CD4-positive, alpha-beta T cell treated with Interleukin-21 for 1 hour (primary cell): ENCODE measurements around the gene GAR1.
"Not testable (repeated sequence)": the region's sequence is repeated elsewhere in the genome, so short reads cannot be mapped to it uniquely, and the experiment has no call there.

Experiments
- DNase-seq: peaks from one replicate; pipeline ENCODE4 v3.0.0-alpha.2; 2020

Gene GAR1

DNA sequence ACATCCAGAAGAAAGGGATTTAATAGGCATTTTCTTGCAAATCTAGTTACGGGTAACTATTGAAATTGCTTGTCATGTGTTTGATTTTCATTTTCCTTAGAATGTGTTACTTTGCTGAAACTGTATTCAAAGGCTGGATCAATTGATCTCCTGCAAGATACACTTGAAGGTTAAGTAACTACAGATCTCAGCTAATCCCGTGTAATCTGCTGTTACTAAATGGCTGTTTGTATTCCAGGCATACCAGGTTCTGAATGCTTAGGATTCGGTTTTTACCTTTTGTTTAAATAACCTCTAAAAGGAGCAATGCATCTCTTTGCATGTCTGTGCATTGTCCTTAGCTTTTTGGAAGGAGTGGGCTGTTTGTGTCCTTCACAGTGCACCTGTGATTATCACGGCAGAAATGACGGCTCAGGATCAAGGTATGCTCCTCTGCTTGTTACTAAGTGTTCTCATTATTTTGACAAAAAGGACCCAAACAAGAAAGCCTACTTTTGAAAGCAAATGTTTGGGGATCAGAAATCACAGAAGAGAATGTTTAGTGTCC is 32.4 kb downstream of the GAR1 start, which contains the start of gene LRIT3:
LRIT3 (plus strand) TSS at position 212 of the 547 bp plus-strand sequence; CDS start at position 307, 95 bp downstream.
- no peak for DNase-seq

DNA sequence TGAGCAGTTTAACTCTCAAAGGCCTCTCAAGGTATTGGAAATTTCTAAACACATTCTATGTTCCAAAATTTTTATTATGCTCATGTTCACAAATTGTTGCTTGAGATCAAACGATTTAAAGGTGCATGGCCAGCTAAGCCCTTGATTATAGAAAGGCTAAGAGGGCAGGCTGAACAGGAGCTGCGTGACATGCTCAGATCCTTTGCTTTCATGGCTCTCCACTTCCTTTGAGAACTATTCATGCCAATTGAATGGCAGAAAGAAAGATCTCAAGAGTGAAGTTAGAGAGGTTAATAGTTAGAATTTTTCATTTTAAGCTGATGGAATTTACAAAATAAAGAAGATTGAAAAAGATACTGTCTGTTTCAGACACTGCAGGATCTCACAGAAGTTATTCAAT is 32.9 kb downstream of the GAR1 start:
- DNase-seq = no peak

DNA sequence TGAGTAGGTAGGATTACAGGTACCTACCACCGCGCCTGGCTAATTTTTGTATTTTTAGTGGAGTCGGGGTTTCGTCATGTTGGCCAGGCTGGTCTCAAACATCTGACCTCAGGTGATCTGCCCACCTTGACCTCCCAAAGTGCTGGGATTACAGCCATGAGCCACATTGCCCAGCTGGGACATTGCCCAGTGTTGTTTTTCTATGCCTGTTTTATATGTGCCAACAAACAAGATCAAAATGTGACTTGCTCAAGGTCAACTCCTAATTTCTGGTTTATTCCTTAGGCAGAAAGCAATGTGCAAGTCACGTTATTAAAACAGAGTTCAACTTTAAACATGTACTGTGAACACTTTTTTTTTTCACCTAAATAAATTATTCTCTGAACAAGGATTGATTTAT is 35.0 kb downstream of the GAR1 start:
- no peak for DNase-seq

DNA sequence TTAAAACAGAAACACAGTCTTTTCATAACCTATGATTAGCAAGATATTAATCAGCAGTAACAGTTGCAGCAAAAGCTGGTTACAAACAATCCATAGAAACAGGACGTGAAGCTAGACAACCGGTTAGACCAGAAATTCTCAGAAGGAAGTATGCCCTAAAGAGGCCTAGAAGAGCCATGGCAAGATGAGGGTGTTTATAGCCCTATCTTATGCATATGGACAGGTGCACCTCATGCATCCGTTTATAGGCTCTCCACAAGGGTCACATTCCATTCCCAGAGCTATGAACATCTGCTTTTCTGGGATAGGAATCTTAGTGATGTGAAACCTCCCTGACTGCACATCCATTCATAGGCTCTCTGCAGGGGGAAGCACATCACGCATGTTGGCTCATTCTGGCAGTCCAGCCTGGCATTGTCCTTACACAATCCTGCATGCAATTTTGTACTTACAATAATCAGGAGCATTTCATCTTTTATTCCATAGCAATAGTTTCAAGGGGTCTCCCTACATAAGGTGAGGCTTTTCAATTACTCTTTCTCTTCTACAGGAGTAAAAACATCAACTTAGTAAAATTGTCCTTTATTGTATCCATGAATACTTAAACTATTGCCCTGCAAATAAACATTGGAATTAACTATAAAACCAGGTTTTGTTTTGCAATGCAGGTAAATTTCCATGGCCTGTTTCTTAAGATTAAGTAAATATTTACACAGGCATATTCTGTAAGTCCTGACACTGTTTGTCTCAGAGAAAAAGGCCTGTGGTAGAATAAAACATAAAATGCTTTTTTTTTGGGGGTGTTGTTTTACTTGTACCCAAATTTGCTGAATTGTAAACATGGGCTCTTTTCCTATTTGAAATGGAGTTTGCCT is 44.1 kb downstream of the GAR1 start:
- not testable (repeated sequence) for DNase-seq

DNA sequence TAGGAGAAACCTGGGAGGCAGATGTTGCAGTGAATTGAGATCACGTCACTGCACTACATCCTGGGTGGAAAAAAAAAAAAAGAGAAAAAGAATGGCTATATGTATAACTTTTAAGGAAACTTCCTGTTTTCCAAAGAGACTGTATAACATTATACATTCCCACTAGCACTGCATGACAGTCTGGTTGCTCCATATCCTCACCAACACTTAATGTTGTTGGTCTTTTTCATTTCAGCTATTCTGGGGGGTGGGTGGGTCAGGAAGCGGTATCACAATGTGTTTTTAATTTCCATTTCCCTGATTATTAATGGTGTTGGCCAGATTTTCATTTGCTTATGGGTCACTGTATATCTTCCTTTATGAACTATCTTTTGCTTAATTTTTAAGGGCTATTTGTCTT is 45.7 kb downstream of the GAR1 start:
- DNase-seq = no peak

DNA sequence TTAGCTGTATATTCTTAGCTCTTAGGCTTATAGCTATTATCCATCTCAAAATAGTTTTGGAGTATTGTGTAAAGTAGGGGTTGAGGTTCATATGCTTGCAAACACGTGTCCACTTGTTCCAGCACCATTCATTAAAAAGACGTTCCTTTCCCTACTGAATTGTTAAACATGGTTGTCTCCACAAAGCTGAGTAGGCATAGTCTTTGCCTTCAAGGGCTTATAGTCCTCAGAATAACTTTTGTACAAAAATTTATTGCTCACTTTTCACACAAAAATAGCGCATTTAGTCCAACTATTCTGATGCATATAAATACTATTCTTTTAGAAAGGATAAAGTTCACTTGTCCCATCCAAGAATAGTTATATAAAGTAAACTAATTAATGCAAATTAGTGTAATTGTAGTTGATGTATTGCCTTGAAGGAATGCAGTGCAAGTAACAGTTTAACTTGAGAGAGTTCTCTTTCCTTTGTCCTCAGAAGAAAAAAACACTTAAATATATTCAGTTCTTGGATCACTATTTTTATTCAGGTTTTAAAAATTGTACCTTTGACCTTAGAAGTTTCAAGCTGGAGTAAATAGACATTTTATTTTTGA is 46.5 kb downstream of the GAR1 start:
- no peak for DNase-seq

DNA sequence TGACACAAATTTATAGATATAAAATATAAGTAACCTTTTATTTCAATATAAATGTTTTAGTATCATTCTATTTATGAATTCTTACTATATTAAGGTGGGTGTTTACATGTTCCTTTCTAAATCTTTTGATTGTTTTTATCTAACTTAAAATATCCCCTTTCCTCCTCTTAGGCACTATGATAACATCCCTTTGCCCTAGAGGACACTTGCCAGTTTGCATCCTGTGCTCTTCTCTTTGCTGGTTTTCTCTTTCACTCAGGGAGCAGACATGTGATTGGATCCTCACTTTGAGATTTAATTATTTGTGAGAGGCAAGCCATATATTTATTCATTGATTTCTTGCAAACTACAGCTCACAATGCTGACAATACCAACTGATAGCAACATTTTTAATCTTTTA is 48.6 kb downstream of the GAR1 start:
- no peak for DNase-seq

DNA sequence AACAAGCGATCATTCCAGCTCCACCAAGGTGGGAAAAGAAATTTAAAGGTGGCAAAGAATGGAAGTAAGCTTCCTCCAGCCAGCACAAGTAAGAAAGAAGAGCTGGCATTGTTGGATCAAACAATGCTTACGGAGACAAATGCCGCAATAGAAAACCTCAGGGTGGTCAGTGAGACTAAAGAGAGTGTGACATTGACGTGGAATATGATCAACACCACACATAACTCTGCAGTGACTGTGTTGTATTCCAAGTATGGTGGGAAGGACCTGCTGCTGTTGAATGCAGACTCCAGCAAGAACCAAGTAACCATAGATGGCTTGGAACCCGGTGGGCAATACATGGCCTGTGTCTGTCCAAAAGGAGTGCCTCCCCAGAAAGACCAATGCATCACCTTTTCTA is 54.5 kb downstream of the GAR1 start:
- DNase-seq = no peak

DNA sequence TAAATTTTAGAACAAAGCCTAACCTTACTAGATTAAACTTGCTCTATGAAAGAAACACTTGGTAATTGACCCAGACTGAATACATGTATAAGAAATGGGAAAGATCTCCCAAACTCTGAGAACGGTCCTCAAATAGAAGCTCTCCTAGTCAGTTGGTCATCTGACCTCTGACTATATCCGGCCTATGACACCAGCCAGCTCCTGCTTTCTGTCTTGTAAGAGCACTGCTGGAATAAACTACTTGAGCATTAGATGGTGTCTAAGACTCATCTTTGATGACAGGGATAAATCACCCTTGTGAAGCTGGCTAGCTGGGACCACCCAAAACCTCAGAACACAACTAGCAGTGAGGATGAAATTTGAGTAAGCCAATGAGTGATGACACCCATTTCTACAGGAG is 56.5 kb downstream of the GAR1 start:
- no peak for DNase-seq

DNA sequence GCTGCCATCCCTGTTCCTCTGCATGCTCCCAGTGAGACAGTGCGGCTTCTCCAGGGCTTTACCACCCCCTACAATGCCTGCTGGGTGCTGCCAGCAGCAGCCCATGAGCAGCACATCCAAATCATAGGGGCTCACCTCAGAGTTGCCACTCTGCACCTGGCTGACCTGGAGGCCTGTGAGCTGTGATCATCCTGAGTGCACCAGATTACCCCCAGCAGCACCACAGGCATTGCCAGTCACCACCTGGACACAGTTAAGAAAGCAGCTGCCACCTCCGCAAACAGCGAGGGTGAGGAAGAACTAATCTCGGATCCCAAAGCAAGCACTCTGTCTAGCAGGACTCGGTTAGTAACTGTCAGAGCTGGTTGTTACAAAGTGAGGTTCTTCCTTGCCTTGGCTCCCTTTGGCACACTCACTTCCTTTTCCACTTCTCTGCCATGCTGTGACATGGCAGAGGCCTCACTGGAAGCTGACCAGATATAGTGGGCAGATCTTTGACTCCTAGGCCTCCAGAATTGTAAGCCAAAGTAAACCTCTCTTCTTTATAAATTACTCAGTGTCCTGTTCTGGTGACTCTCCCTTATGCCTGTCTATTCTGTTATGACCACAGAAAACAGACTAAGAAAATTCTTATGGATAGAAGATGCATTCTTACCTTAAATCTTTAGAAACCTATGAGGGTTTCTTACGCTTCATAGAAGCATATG is 57.5 kb downstream of the GAR1 start:
- no peak for DNase-seq

DNA sequence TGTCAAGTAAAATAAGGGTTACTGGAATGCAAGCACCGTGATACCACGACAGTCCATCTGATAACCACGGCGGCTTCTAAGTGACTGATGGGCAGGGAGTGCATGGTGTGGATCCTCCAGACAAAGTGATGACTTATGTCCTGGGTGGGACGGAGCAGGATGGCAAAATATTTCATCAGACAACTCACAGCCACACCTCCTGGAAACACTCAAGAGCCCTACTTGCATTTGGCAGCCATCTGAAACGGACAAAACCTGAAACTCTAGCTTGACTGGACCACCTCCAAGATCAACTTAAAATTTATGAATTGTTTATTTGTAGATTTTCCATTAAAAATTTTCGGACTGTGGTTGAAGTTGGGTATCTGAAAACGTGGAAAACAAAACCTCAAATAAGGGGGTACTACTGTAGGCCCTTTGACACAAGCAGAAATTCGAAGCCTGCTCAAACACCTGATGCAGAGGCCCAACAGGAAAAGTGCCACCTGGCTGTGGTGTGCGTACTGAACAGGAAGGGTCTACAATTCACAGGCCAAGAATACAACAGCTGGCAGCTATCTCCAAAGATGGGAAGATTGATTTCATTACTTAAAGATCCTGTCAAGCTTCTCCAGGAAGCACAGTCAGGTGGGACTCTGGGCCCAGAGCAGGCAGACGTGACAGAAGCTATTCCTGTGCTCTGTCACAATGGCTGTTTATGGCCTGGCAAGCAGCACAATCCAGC is 58.4 kb downstream of the GAR1 start:
- no peak for DNase-seq
